ENCODE results near the gene THSD8. TPM values are rescaled to one million over a fixed set of nuclear protein-coding genes. Genes with fewer than 3 reads are reported as not detected.
A peak's percentile ranks its signal among the peaks of the same experiment; 100 is the strongest.

Gene THSD8
- total and polyA plus RNA-seq, 8 donors, result 0.90 to 3.9 (median 2.0) TPM

DNA sequence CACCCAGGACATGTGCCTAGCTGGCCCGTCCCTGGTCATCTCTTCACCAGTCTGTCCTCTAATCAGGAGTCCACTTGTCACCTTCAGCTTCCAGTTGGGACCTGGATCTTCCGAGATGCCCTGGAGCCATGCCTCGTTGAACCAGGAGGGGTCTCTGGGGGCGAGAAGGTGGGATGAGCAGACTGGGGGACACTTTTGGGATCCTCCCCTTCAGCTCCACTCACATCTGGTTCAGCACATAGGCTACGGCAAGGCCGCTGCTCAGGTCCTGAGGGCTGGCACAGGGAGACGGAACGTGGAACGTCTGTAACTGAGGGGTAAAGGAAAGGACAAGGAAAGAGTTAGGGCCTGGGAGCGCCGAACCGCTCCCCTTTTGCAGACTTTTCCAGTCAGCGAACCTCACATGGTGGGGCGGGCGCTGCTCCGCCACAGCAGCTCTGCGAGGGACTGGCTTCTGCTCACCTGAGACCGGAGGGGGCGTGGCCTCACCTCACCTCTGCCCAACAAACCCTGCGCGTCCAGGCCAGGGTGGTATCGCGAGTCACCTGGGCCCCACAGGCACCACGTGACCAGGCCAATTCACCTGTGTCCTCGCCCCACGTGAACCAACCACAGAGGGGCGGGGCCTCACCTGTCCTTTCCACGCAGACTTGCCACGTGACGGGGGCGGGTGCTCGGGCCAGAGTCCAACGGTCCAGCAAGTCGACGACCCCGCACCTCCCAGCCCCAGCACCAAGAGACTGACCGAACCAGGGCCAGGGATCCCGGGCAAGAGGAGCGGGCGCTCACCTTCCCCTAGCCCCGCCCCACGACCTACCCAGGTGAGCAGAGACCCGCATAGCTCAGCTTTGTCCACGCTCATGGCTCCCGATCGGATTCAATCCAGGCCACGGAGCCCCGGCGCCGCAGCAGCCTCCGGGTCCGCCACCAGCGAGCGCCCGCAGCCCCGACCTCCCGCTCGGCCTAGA lies 27.0 kb upstream of the THSD8 start, which contains the start of gene HOOK2:
TSS of gene HOOK2 (minus strand) at position 965 of the 968 bp plus-strand sequence. CDS start at position 862, 103 bp downstream.
- Histone ChIP-seq H3K36me3 (peaks cover 0 to under 1% (median 0%) of the 10 kb centered on the region in 3 donors), H3K9me3 (no peaks in the 10 kb centered on the region), H3K4me3 (peak within 1 kb of the TSS; percentile 46 to 75 (median 60)), H3K27ac (peak within 1 kb of the TSS; percentile 99), H3K27me3 (no peaks in the 10 kb centered on the region), H3K4me1 (peaks cover 5 to 19% (median 10%) of the 10 kb centered on the region in 3 donors)
- ATAC-seq (peak; percentile 75 to 83 (median 78)), DNase-seq (peak; percentile 94 to 100 (median 99)), FAIRE-seq (no peak)
- intact Hi-C loops (cut with DNase I), result no loop called here
- WGBS, 2 donors, result 5 to 9% methylated on average over 33 to 58 of the region's 58 CpGs
- TF ChIP-seq, protein P1, sequence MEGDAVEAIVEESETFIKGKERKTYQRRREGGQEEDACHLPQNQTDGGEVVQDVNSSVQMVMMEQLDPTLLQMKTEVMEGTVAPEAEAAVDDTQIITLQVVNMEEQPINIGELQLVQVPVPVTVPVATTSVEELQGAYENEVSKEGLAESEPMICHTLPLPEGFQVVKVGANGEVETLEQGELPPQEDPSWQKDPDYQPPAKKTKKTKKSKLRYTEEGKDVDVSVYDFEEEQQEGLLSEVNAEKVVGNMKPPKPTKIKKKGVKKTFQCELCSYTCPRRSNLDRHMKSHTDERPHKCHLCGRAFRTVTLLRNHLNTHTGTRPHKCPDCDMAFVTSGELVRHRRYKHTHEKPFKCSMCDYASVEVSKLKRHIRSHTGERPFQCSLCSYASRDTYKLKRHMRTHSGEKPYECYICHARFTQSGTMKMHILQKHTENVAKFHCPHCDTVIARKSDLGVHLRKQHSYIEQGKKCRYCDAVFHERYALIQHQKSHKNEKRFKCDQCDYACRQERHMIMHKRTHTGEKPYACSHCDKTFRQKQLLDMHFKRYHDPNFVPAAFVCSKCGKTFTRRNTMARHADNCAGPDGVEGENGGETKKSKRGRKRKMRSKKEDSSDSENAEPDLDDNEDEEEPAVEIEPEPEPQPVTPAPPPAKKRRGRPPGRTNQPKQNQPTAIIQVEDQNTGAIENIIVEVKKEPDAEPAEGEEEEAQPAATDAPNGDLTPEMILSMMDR (IDR thresholded peaks at IDR 0.05), result no peak

DNA sequence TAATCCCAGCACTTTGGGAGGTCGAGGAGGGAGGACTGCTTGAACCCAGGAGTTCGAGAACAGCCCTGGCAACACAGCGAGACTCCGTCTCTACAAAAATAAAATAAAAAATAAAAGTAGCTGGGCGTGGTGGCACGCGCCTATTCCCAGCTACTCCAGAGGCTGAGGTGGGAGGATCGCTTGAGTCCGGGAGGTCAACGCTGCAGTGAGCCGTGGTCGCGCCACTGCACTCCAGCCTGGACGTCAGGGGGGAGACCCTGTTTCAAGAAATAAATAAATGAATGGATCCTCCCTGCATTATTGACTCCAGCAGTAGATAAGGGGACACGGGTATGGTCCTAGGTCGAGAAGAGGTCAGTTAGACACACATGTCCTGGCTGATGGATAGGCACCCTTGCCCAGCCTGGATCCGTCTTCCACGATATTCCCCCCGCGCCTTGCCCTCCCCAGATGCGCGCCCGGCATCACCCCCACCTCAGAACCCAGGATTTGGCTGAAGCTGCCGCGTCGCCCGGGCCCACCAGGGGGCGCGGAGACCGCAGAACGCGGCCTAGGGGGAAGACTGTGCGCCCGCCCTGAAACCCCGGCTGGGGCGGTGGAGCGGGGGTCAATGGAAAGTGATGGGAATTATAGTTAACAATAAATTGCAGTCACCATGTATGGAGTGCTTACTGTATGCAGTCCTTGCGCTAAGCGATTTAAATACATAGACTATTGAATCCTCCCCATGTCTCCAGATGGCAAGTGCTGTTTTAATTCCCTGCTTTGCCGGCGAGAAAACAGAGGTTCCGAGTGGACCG lies 24.5 kb upstream of the THSD8 start:
- Histone ChIP-seq H3K9me3 (no peaks in the 10 kb centered on the region), H3K36me3 (no peaks in the 10 kb centered on the region), H3K4me1 (peaks cover 5 to 19% (median 10%) of the 10 kb centered on the region in 3 donors), H3K27ac (peak overlapping the region; percentile 76 to 97 (median 94)), H3K27me3 (no peaks in the 10 kb centered on the region), H3K4me3 (peak overlapping the region; percentile 53 to 84 (median 69))
- ATAC-seq, result peak; percentile 47 to 71 (median 60)
- peak; percentile 73 to 95 (median 85) for DNase-seq
- intact Hi-C loops (cut with DNase I), result loop anchor here in 1 of 3 donors (2.0 kb wide), 1 partner anchor 19 kb away; no protein-coding TSS in a partner anchor
- TF ChIP-seq, protein P1 (IDR thresholded peaks at IDR 0.05), result peak; percentile 85 to 94 (median 89)
- no peak for FAIRE-seq
- 10 to 11% methylated on average over 43 of the region's 43 CpGs for WGBS, 2 donors

DNA sequence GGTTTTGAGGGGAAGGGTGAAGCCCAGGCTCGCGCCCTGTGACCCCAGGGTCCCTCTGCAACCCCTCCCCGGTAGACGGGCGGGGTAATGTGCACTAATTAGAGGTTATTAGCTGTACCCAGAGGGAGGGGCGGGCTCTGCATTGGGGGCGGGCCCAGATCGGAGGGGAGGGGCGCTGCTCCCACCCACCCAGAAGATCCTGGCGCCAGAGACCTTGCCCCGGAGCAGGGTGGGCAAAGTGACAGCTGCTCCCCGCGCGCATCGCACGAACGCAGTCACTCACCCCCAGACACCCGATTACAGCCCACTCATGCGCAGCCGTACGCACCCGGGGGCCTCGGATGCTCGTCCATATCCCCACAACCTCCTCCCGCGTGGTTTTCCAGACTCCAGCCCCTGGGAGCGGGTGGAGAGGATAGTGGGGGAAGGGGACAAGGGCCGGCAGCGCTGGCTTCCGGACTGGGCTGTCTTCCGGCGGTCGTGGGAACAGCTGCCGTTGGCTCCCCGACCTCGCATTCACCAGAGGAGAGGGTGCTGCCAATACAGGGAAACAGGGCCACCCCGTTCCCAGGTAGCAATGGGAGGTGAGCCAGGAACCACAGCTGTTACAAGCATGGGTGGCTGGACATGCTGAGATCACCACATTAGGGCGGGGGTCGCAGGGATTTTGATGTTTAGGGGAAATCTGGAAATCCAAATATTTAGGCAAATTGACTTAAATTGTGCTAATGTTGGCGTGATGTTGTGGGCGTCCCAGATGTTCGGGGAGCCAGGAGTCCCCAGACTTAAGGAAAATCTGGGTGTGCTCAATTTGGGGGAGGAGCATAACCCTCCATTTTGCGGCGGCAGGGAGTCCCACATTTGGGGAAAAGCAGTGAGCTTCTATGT lies 23.6 kb upstream of the THSD8 start:
- peak overlapping the region; percentile 76 to 97 (median 94) for H3K27ac ChIP-seq
- DNase-seq (peak; percentile 83 to 95 (median 91)), ATAC-seq (peak; percentile 47 to 67 (median 55)), FAIRE-seq (no peak)
- no peaks in the 10 kb centered on the region for H3K9me3 ChIP-seq
- WGBS, 2 donors, result 1 to 2% methylated on average over 39 to 44 of the region's 44 CpGs
- TF ChIP-seq, protein P1 (IDR thresholded peaks at IDR 0.05), result no peak
- H3K4me3 ChIP-seq, result peak overlapping the region; percentile 53 to 84 (median 69)
- no peaks in the 10 kb centered on the region for H3K27me3 ChIP-seq
- peaks cover 5 to 23% (median 16%) of the 10 kb centered on the region in 3 donors for H3K4me1 ChIP-seq
- no peaks in the 10 kb centered on the region for H3K36me3 ChIP-seq
- intact Hi-C loops (cut with DNase I), result no loop called here

DNA sequence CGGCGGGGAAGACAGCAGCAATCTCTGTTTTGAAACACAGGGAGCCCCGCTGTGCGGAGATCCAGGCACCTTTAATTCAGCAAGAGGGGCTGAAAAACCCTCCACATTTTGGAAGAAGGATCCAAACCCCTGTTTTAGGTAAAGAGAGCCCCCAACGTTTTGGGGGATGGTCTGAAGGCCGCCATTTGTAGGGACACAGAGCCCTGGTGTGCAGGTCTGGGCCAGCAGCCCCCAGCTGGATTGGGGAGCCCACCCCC lies 23.0 kb upstream of the THSD8 start:
- Histone ChIP-seq H3K27me3 (no peaks in the 10 kb centered on the region), H3K4me3 (peak overlapping the region in 2 of 4 donors; percentile 63 to 84), H3K4me1 (peaks cover 5 to 29% (median 21%) of the 10 kb centered on the region in 3 donors), H3K36me3 (no peaks in the 10 kb centered on the region), H3K9me3 (no peaks in the 10 kb centered on the region), H3K27ac (peak overlapping the region; percentile 76 to 97 (median 94))
- DNase-seq (no peak), ATAC-seq (no peak), FAIRE-seq (no peak)
- intact Hi-C loops (cut with DNase I), result no loop called here
- TF ChIP-seq, protein P1 (IDR thresholded peaks at IDR 0.05), result no peak
- WGBS, 2 donors, result 56 to 59% methylated on average over 6 of the region's 6 CpGs
